HepG2 (cell line): ENCODE measurements around the gene SSPN. TPM values are rescaled to one million over a fixed set of nuclear protein-coding genes. Genes with fewer than 3 reads are reported as not detected.

Experiments
- CC2D1A ChIP-seq: sonication (generic); formaldehyde crosslinking; IDR thresholded peaks from 2 replicates; pipeline ENCODE4 v1.8.1; 2023; ENCODE audit warnings: mild to moderate bottlenecking, missing genetic modification reagents
- CREB3 ChIP-seq: sonication (generic); formaldehyde crosslinking; IDR thresholded peaks from 2 replicates; pipeline ENCODE4 v1.5.0; 2020; ENCODE audit warnings: missing genetic modification reagents
- GTF3A ChIP-seq: sonication (generic); formaldehyde crosslinking; conservative IDR thresholded peaks from 2 replicates; pipeline ENCODE4 v1.4.0; 2020; ENCODE audit warnings: mild to moderate bottlenecking, missing genetic modification reagents
- HNF4G ChIP-seq, 2 experiments: sonication (generic) in 1 of 2; formaldehyde crosslinking in 1 of 2; IDR thresholded peaks; 2 replicates each; pipeline versions ENCODE4 v1.4.0 to v1.6.1; 2011 to 2020; ENCODE audit warnings: borderline replicate concordance in 2 of 2, low read depth in 2 of 2, mild to moderate bottlenecking in 2 of 2, low read length in 1 of 2, missing genetic modification reagents in 1 of 2, moderate library complexity in 1 of 2
- MED1 ChIP-seq: sonication (generic); formaldehyde crosslinking; IDR thresholded peaks from 2 replicates; pipeline ENCODE4 v1.4.0; 2020; ENCODE audit warnings: missing genetic modification reagents
- MTA3 ChIP-seq: sonication (generic); formaldehyde crosslinking; IDR thresholded peaks from 2 replicates; pipeline ENCODE4 v1.4.0; 2020; ENCODE audit warnings: missing genetic modification reagents
- NKX3-1 ChIP-seq: sonication (generic); formaldehyde crosslinking; IDR thresholded peaks from 2 replicates; pipeline ENCODE4 v1.5.0; 2020; ENCODE audit warnings: missing genetic modification reagents
- PAF1 ChIP-seq: IDR thresholded peaks from 2 replicates; pipeline ENCODE4 v1.6.1; 2016; ENCODE audit warnings: missing genetic modification reagents, missing compliant biosample characterization
- PHB2 ChIP-seq: fragments of 450-650 bp; IDR thresholded peaks from 2 replicates; pipeline ENCODE4 v1.6.1; 2018; ENCODE audit not compliant: partially characterized antibody
- SIX1 ChIP-seq: sonication (generic); formaldehyde crosslinking; IDR thresholded peaks from 2 replicates; pipeline ENCODE4 v1.4.0; 2020; ENCODE audit warnings: missing genetic modification reagents, borderline replicate concordance
- TP53 ChIP-seq: sonication (generic); formaldehyde crosslinking; conservative IDR thresholded peaks from 2 replicates; pipeline ENCODE4 v1.4.0; 2020; ENCODE audit warnings: missing genetic modification reagents
- ZBTB42 ChIP-seq: sonication (generic); formaldehyde crosslinking; IDR thresholded peaks from 2 replicates; pipeline ENCODE4 v1.5.0; 2020; ENCODE audit warnings: mild to moderate bottlenecking, missing genetic modification reagents
- ZBTB43 ChIP-seq: sonication (generic); formaldehyde crosslinking; conservative IDR thresholded peaks from 2 replicates; pipeline ENCODE4 v1.4.0; 2020; ENCODE audit warnings: missing genetic modification reagents
- ZFP90 ChIP-seq: sonication (generic); formaldehyde crosslinking; IDR thresholded peaks from 2 replicates; pipeline ENCODE4 v1.8.0; 2022; ENCODE audit warnings: missing genetic modification reagents, mild to moderate bottlenecking, inconsistent platforms, borderline replicate concordance
- ZNF20 ChIP-seq: sonication (generic); formaldehyde crosslinking; IDR thresholded peaks from 2 replicates; pipeline ENCODE4 v1.4.0; 2020; ENCODE audit warnings: mild to moderate bottlenecking, moderate library complexity, missing genetic modification reagents
- ZNF451 ChIP-seq: sonication (generic); formaldehyde crosslinking; IDR thresholded peaks from 2 replicates; pipeline ENCODE4 v1.5.0; 2020; ENCODE audit warnings: mild to moderate bottlenecking, missing genetic modification reagents
- ZNF460 ChIP-seq: sonication (generic); formaldehyde crosslinking; IDR thresholded peaks from 2 replicates; pipeline ENCODE4 v1.5.1; 2020; ENCODE audit warnings: missing genetic modification reagents, mild to moderate bottlenecking, borderline replicate concordance
- polyA plus RNA-seq, 8 experiments: library from polyadenylated mRNA; depleted of rRNA in 3 of 8; stranded (reverse) in 7 of 8; unstranded in 1 of 8; fragments of >200 nt; fragmentation: Illumina TruSeq in 4 of 8; extraction: Trizol in 4 of 8; gene quantifications; 2 replicates each; pipeline versions ENCODE4 v1.2.1 to v1.2.3, GENCODE V29; 2011 to 2016; ENCODE audit warnings: low read depth in 4 of 8, missing spikeins in 1 of 8, mixed read lengths in 1 of 8; ENCODE audit not compliant: insufficient read depth in 1 of 8
- total RNA-seq, 5 experiments: library from RNA; depleted of rRNA; stranded (reverse); fragments of >200 nt; fragmentation: Illumina TruSeq; extraction: Trizol; gene quantifications; 2 replicates each; pipeline ENCODE4 v1.2.3, GENCODE V29; 2016; ENCODE audit warnings: low read depth in 1 of 5
- TF ChIP-seq, protein P1 (sequence below): IDR thresholded peaks from 2 replicates; pipeline ENCODE4 v1.6.1; 2012; ENCODE audit warnings: low read length, improper control_type of control experiment
- TF ChIP-seq, protein P2 (sequence below): sonication (generic); formaldehyde crosslinking; IDR thresholded peaks from 2 replicates; pipeline ENCODE4 v1.5.0; 2020; ENCODE audit warnings: mild to moderate bottlenecking, missing genetic modification reagents, borderline replicate concordance

SSPN gene
- total and polyA plus RNA-seq, 2 of the 13 experiments (the other 11 are each of a cell fraction or from before 2014, with no cell fraction given): not detected

DNA sequence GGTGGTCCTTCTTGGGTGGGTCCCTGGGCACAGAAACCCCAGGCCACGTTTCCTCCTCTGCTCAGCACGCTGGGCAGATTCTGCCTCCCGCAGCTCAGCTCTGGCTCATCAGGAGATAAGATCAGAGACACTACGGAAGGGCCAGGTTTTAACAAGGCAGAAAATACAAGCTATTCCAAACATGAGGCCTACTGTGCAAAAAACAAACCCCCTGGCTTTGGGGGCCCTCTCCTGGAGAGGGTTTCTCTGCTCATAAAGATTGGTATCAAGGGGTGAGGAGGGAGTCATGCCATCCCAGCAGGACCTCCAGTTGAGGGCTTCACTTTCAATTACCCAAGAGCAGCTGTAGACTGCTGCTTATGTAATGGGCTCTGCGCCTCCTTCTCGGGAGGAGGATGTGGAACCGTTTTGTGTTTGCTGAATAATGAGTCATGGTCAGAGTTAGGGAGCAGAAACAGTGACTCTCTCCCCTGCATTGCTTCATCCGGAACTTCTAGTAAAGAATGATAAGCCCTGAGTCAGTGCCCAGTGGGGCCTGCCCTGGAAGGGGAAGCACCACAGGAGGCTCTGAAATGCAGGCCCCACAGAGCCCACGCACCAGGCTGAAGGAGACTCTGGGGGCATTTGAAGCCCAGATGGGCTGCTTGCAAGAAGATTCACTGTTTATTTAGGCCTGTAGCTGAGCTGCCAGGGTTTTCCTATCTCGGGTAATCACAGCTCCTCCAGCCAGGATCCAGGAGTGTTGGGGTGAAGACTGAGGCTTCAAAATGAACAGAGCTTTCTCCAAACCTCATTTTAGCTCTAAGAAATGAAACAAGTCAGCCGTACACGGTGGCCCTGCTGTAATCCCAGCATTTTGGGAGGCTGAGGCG lies 79.3 kb downstream of the SSPN start (continued):
- TF ChIP-seq CC2D1A (no peak), ZNF460 (CRISPR knock-in tag) (no peak), SIX1 (peak; percentile 27; the same call in 1 of the 2 replicates), TP53 (CRISPR knock-in tag) (no peak), NKX3-1 (CRISPR knock-in tag) (no peak), ZBTB43 (CRISPR knock-in tag) (0 out of 2 replicates have a peak, but pooled peaks have one; percentile 25), GTF3A (CRISPR knock-in tag) (no peak), HNF4G (IDR thresholded peaks at IDR 0.05; ENCODE audit: borderline replicate concordance, low read depth, low read length) (no peak), HNF4G (CRISPR knock-in tag; IDR thresholded peaks at IDR 0.05; ENCODE audit: borderline replicate concordance, low read depth) (no peak), PHB2 (no peak), PAF1 (CRISPR knock-in tag) (no peak), MTA3 (CRISPR knock-in tag) (no peak), ZFP90 (CRISPR knock-in tag) (no peak), CREB3 (no peak), ZBTB42 (CRISPR knock-in tag) (no peak), ZNF20 (CRISPR knock-in tag) (no peak), ZNF451 (CRISPR knock-in tag) (no peak), MED1 (CRISPR knock-in tag) (peak; percentile 88)
- TF ChIP-seq, protein P1, sequence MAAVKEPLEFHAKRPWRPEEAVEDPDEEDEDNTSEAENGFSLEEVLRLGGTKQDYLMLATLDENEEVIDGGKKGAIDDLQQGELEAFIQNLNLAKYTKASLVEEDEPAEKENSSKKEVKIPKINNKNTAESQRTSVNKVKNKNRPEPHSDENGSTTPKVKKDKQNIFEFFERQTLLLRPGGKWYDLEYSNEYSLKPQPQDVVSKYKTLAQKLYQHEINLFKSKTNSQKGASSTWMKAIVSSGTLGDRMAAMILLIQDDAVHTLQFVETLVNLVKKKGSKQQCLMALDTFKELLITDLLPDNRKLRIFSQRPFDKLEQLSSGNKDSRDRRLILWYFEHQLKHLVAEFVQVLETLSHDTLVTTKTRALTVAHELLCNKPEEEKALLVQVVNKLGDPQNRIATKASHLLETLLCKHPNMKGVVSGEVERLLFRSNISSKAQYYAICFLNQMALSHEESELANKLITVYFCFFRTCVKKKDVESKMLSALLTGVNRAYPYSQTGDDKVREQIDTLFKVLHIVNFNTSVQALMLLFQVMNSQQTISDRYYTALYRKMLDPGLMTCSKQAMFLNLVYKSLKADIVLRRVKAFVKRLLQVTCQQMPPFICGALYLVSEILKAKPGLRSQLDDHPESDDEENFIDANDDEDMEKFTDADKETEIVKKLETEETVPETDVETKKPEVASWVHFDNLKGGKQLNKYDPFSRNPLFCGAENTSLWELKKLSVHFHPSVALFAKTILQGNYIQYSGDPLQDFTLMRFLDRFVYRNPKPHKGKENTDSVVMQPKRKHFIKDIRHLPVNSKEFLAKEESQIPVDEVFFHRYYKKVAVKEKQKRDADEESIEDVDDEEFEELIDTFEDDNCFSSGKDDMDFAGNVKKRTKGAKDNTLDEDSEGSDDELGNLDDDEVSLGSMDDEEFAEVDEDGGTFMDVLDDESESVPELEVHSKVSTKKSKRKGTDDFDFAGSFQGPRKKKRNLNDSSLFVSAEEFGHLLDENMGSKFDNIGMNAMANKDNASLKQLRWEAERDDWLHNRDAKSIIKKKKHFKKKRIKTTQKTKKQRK: no peak
- TF ChIP-seq, protein P2, sequence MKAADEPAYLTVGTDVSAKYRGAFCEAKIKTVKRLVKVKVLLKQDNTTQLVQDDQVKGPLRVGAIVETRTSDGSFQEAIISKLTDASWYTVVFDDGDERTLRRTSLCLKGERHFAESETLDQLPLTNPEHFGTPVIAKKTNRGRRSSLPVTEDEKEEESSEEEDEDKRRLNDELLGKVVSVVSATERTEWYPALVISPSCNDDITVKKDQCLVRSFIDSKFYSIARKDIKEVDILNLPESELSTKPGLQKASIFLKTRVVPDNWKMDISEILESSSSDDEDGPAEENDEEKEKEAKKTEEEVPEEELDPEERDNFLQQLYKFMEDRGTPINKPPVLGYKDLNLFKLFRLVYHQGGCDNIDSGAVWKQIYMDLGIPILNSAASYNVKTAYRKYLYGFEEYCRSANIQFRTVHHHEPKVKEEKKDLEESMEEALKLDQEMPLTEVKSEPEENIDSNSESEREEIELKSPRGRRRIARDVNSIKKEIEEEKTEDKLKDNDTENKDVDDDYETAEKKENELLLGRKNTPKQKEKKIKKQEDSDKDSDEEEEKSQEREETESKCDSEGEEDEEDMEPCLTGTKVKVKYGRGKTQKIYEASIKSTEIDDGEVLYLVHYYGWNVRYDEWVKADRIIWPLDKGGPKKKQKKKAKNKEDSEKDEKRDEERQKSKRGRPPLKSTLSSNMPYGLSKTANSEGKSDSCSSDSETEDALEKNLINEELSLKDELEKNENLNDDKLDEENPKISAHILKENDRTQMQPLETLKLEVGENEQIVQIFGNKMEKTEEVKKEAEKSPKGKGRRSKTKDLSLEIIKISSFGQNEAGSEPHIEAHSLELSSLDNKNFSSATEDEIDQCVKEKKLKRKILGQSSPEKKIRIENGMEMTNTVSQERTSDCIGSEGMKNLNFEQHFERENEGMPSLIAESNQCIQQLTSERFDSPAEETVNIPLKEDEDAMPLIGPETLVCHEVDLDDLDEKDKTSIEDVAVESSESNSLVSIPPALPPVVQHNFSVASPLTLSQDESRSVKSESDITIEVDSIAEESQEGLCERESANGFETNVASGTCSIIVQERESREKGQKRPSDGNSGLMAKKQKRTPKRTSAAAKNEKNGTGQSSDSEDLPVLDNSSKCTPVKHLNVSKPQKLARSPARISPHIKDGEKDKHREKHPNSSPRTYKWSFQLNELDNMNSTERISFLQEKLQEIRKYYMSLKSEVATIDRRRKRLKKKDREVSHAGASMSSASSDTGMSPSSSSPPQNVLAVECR (CRISPR knock-in tag): peak; percentile 29; the same call in 1 of the 2 replicates
